ENCODE measurements around the gene KLF15. TPM values are rescaled to one million over a fixed set of nuclear protein-coding genes. Genes with fewer than 3 reads are reported as not detected.

Gene KLF15
- polyA plus RNA-seq, 1 donor from 2014 or later = 0.46 TPM

GRCh38 chr3:126373682-126374601, 16.7 kb upstream of the KLF15 start:
- no peaks in the 10 kb centered on the region for H3K9me2 ChIP-seq (ENCODE audit: insufficient read depth, low read length)
- no peak for TF ChIP-seq TAF1 (IDR thresholded peaks at IDR 0.05; ENCODE audit: low read depth)
- no peak for TF ChIP-seq SMC3 (conservative IDR thresholded peaks at IDR 0.05; ENCODE audit: poor library complexity)
- no peak for TF ChIP-seq EZH2 (IDR thresholded peaks at IDR 0.05; ENCODE audit: borderline replicate concordance, insufficient read depth, low read length, poor library complexity, severe bottlenecking)
- no peak for TF ChIP-seq POLR2AphosphoS5 (IDR thresholded peaks at IDR 0.05)
- TF ChIP-seq EP300 (conservative IDR thresholded peaks at IDR 0.05; ENCODE audit: poor library complexity, severe bottlenecking) = no peak
- TF ChIP-seq, protein P1, sequence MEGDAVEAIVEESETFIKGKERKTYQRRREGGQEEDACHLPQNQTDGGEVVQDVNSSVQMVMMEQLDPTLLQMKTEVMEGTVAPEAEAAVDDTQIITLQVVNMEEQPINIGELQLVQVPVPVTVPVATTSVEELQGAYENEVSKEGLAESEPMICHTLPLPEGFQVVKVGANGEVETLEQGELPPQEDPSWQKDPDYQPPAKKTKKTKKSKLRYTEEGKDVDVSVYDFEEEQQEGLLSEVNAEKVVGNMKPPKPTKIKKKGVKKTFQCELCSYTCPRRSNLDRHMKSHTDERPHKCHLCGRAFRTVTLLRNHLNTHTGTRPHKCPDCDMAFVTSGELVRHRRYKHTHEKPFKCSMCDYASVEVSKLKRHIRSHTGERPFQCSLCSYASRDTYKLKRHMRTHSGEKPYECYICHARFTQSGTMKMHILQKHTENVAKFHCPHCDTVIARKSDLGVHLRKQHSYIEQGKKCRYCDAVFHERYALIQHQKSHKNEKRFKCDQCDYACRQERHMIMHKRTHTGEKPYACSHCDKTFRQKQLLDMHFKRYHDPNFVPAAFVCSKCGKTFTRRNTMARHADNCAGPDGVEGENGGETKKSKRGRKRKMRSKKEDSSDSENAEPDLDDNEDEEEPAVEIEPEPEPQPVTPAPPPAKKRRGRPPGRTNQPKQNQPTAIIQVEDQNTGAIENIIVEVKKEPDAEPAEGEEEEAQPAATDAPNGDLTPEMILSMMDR (IDR thresholded peaks at IDR 0.05; ENCODE audit: poor library complexity, severe bottlenecking) = no peak
- no peak for TF ChIP-seq RAD21 (conservative IDR thresholded peaks at IDR 0.05)
- TF ChIP-seq, protein P2, sequence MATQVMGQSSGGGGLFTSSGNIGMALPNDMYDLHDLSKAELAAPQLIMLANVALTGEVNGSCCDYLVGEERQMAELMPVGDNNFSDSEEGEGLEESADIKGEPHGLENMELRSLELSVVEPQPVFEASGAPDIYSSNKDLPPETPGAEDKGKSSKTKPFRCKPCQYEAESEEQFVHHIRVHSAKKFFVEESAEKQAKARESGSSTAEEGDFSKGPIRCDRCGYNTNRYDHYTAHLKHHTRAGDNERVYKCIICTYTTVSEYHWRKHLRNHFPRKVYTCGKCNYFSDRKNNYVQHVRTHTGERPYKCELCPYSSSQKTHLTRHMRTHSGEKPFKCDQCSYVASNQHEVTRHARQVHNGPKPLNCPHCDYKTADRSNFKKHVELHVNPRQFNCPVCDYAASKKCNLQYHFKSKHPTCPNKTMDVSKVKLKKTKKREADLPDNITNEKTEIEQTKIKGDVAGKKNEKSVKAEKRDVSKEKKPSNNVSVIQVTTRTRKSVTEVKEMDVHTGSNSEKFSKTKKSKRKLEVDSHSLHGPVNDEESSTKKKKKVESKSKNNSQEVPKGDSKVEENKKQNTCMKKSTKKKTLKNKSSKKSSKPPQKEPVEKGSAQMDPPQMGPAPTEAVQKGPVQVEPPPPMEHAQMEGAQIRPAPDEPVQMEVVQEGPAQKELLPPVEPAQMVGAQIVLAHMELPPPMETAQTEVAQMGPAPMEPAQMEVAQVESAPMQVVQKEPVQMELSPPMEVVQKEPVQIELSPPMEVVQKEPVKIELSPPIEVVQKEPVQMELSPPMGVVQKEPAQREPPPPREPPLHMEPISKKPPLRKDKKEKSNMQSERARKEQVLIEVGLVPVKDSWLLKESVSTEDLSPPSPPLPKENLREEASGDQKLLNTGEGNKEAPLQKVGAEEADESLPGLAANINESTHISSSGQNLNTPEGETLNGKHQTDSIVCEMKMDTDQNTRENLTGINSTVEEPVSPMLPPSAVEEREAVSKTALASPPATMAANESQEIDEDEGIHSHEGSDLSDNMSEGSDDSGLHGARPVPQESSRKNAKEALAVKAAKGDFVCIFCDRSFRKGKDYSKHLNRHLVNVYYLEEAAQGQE (IDR thresholded peaks at IDR 0.05; ENCODE audit: borderline replicate concordance) = no peak
- H3K27ac ChIP-seq (ENCODE audit: low read length) = no peak overlapping the region

GRCh38 chr3:126373146-126373613, 16.0 kb upstream of the KLF15 start:
- no peak overlapping the region for H2AFZ ChIP-seq (ENCODE audit: low read depth, low read length)
- H3K9me3 ChIP-seq (ENCODE audit: low read length) = no peaks in the 10 kb centered on the region
- TF ChIP-seq TAF1 (IDR thresholded peaks at IDR 0.05; ENCODE audit: low read depth) = no peak
- TF ChIP-seq SMC3 (conservative IDR thresholded peaks at IDR 0.05; ENCODE audit: poor library complexity) = no peak
- TF ChIP-seq EZH2 (IDR thresholded peaks at IDR 0.05; ENCODE audit: borderline replicate concordance, insufficient read depth, low read length, poor library complexity, severe bottlenecking) = no peak
- no peak for TF ChIP-seq POLR2AphosphoS5 (IDR thresholded peaks at IDR 0.05)
- TF ChIP-seq, protein P1 (IDR thresholded peaks at IDR 0.05; ENCODE audit: poor library complexity, severe bottlenecking) = no peak
- TF ChIP-seq MXI1 (conservative IDR thresholded peaks at IDR 0.05; ENCODE audit: poor library complexity, severe bottlenecking) = no peak
- TF ChIP-seq EP300 (conservative IDR thresholded peaks at IDR 0.05; ENCODE audit: poor library complexity, severe bottlenecking) = no peak
- no peak for TF ChIP-seq RAD21 (conservative IDR thresholded peaks at IDR 0.05)
- TF ChIP-seq, protein P2 (IDR thresholded peaks at IDR 0.05; ENCODE audit: borderline replicate concordance) = no peak
- no peaks in the 10 kb centered on the region for H3K27me3 ChIP-seq (ENCODE audit: insufficient read depth, low read depth, low read length)
- no peak overlapping the region for H3K4me3 ChIP-seq (ENCODE audit: low read length)
- H3K9ac ChIP-seq (ENCODE audit: low read length) = no peak overlapping the region
- no peaks in the 10 kb centered on the region for H3F3A ChIP-seq (ENCODE audit: insufficient read depth, low read length, poor library complexity, severe bottlenecking)
- no peaks in the 10 kb centered on the region for H3K36me3 ChIP-seq (ENCODE audit: insufficient read depth, low read length)
- no peak overlapping the region for H3K27ac ChIP-seq (ENCODE audit: low read length)
- H3K9me2 ChIP-seq (ENCODE audit: insufficient read depth, low read length) = no peaks in the 10 kb centered on the region
- H4K20me1 ChIP-seq (ENCODE audit: insufficient read depth) = no peaks in the 10 kb centered on the region
- H3K79me2 ChIP-seq (replicated peaks; ENCODE audit: insufficient read depth, low read length) = no peaks in the 10 kb centered on the region
- no peak overlapping the region for H3K4me2 ChIP-seq (ENCODE audit: low read length)

More at GRCh38 chr3:126373682-126374601, 16.7 kb upstream of the KLF15 start:
- Histone ChIP-seq H3K36me3 (ENCODE audit: insufficient read depth, low read length) (no peaks in the 10 kb centered on the region), H3K4me2 (ENCODE audit: low read length) (no peak overlapping the region), H2AFZ (ENCODE audit: low read depth, low read length) (no peak overlapping the region), H3F3A (ENCODE audit: insufficient read depth, low read length, poor library complexity, severe bottlenecking) (no peaks in the 10 kb centered on the region), H3K9me3 (ENCODE audit: low read length) (no peaks in the 10 kb centered on the region), H3K27me3 (ENCODE audit: insufficient read depth, low read depth, low read length) (no peaks in the 10 kb centered on the region), H3K9ac (ENCODE audit: low read length) (no peak overlapping the region), H3K79me2 (replicated peaks; ENCODE audit: insufficient read depth, low read length) (no peaks in the 10 kb centered on the region), H4K20me1 (ENCODE audit: insufficient read depth) (no peaks in the 10 kb centered on the region), H3K4me3 (ENCODE audit: low read length) (no peak overlapping the region)

Data from neural cell (in vitro differentiated cells).